GM12891 (cell line): ENCODE data around the gene NPHS1.

ENCODE experiments used
- POLR2A ChIP-seq: IDR thresholded peaks from 2 replicates; pipeline ENCODE4 v1.6.1; 2011; ENCODE audit warnings: low read depth, low read length, control low read depth
- POLR2AphosphoS5 ChIP-seq: IDR thresholded peaks from 2 replicates; pipeline ENCODE4 v1.6.1; 2011; ENCODE audit warnings: low read depth, low read length, control low read depth

GRCh38 chr19:35888398-35888797 is 36.1 kb upstream of the NPHS1 start:
- TF ChIP-seq POLR2AphosphoS5 = no peak
- TF ChIP-seq POLR2A = no peak
